Spleen (tissue), 11 donors: ENCODE results near the gene PPP5C. TPM values are rescaled to one million over a fixed set of nuclear protein-coding genes. Genes with fewer than 3 reads are reported as not detected.

Experiments used
- DNase-seq: peaks from one replicate; pipeline ENCODE4 v3.0.0-alpha.2; 2020
- H3K27ac ChIP-seq, 8 donors: fragments of 200-600 bp; sonication (generic) in 7 of 8; 1 replicate in 4 of 8; 2 replicates in 4 of 8; pipeline versions ENCODE4 v1.5.0 to v1.8.0; 2016 to 2021; ENCODE audit warnings: inconsistent platforms in 4 of 8, mild to moderate bottlenecking in 4 of 8, moderate library complexity in 1 of 8
- H3K27me3 ChIP-seq, 7 donors: fragments of 200-600 bp; sonication (generic) in 6 of 7; replicated peaks in 1 of 7; 1 replicate in 4 of 7; 2 replicates in 3 of 7; pipeline versions ENCODE4 v1.5.0 to v1.8.0; 2016 to 2021; ENCODE audit warnings: inconsistent platforms in 3 of 7, mild to moderate bottlenecking in 1 of 7
- H3K36me3 ChIP-seq, 6 donors: fragments of 200-600 bp; sonication (generic) in 5 of 6; 1 replicate in 4 of 6; 2 replicates in 2 of 6; pipeline versions ENCODE4 v1.5.0 to v1.8.0; 2016 to 2021; ENCODE audit warnings: inconsistent platforms in 2 of 6
- H3K4me1 ChIP-seq, 6 donors: fragments of 200-600 bp; sonication (generic) in 5 of 6; 1 replicate in 3 of 6; 2 replicates in 3 of 6; pipeline versions ENCODE4 v1.5.0 to v1.8.0; 2016 to 2021; ENCODE audit warnings: inconsistent platforms in 3 of 6
- H3K4me3 ChIP-seq, 8 donors: fragments of 200-600 bp; sonication (generic) in 7 of 8; 1 replicate in 4 of 8; 2 replicates in 4 of 8; pipeline versions ENCODE4 v1.5.0 to v1.8.0; 2016 to 2021; ENCODE audit warnings: inconsistent platforms in 4 of 8, mild to moderate bottlenecking in 4 of 8, moderate library complexity in 2 of 8
- H3K9me3 ChIP-seq, 8 donors: fragments of 200-600 bp; sonication (generic) in 7 of 8; 1 replicate in 4 of 8; 2 replicates in 4 of 8; pipeline versions ENCODE4 v1.5.0 to v1.8.0; 2016 to 2021; ENCODE audit warnings: inconsistent platforms in 4 of 8
- CTCF ChIP-seq, 11 experiments: fragments of 200-600 bp in 7 of 11; fragments of 450-650 bp in 4 of 11; sonication (generic) in 4 of 11; IDR thresholded peaks in 8 of 11; conservative IDR thresholded peaks in 3 of 11; 1 replicate in 7 of 11; 2 replicates in 4 of 11; pipeline versions ENCODE4 v1.4.0 to v1.8.0; 2016 to 2021; ENCODE audit warnings: antibody characterized with exemption in 11 of 11, inconsistent platforms in 4 of 11, mild to moderate bottlenecking in 1 of 11
- POLR2A ChIP-seq, 3 donors: fragments of 450-650 bp; IDR thresholded peaks; one replicate each; pipeline ENCODE4 v1.5.1; 2017; ENCODE audit warnings: antibody characterized with exemption in 3 of 3, mild to moderate bottlenecking in 1 of 3
- POLR2AphosphoS5 ChIP-seq, 3 donors: sonication (generic); formaldehyde crosslinking; IDR thresholded peaks; one replicate each; pipeline ENCODE4 v1.5.1; 2017; ENCODE audit warnings: antibody characterized with exemption in 3 of 3
- WGBS, 5 donors: extraction: QIAGEN DNeasy Blood & Tissue Kit in 3 of 5; methylation state at CpG; one replicate each; pipeline versions ENCODE4 v1.1.5 to v1.1.7; 2013 to 2018; 5-methylcytosine and 5-hydroxymethylcytosine counted together
- intact Hi-C: fragments of 100-400 bp; cut with DNase I; formaldehyde crosslinking; loops from one replicate; pipeline ENCODE4 v1.15.0; 2023; ENCODE audit warnings: low total_unique reads
- polyA plus RNA-seq, 3 donors: library from polyadenylated mRNA; stranded (reverse); fragments of 200-250 nt; gene quantifications; one replicate each; pipeline ENCODE4 v1.2.1, GENCODE V29; 2013
- total RNA-seq, 7 donors: library from RNA; depleted of rRNA in 3 of 7; stranded (reverse); fragments of >200 nt in 3 of 7; fragmentation: NEBNext Ultra II Directional in 4 of 7; extraction: Animal tissue kit (Norgen Biotek cat#: 25700) in 4 of 7; gene quantifications; one replicate each; pipeline versions ENCODE4 v1.1.0 to v1.2.1, GENCODE V29; 2016 to 2021
- donor health status: healthy with polysubstance abuse.
- donor health status: DM: no; HTN: no; CAD: no; lungs with moderate emphysema.
- donor health status: DM: no; HTN: no; CAD: no.
- donor health status: Bipolar disorder and iron deficiency.
- donor health status: healthy.
- donor health status: DM: no; HTN: no; CAD: no.
- donor health status: DM: yes; HTN: yes; CAD: no.

Gene PPP5C
- total and polyA plus RNA-seq, 10 donors: 26.5 to 87.3 (median 68.6) TPM

DNA sequence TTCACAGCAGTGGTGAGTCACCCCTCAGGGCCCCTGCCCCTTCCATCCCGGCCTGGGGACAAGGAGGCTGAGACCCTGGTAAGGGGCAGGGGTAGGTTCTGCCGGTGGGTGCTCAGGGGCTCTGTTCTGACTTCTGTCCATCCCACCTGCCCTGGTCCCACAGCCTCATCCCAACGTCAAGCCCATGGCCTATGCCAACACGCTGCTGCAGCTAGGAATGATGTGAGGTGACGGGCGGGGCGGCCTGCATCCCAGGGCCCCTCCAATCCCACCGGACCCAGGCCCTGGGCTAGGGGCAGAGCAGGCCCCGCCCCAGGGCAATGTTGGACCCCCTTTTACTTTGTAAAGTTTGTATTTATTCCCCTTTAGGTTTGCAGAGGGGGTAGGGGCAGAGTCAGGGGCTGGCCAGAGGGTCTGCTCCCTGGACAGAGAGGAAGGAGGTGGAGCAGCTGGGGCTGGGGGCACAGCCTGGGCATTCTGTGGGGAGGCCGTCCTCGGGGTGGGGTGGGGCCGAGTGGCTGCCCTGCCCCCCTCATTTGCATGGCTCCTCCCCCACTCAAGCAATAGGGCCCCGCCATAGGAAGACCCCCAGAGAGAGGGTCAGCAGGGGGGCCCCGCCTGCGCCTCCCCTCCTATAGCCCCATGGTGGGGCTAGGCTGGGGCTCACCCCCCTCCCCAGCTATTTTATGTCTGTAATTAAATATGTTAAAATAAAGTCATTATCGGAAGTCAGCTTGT lies 43.4 kb downstream of the PPP5C start:
- H3K27me3 ChIP-seq: no peaks in the 10 kb centered on the region
- TF ChIP-seq CTCF (IDR thresholded peaks at IDR 0.05 in 8 of 11, conservative IDR thresholded peaks at IDR 0.05 in 3 of 11): no peak
- TF ChIP-seq POLR2A (IDR thresholded peaks at IDR 0.05): no peak
- no peak for TF ChIP-seq POLR2AphosphoS5 (IDR thresholded peaks at IDR 0.05)
- no peak overlapping the region for H3K4me3 ChIP-seq
- intact Hi-C loops: loop anchor here (10.0 kb wide), 1 partner anchor 125 kb away; no protein-coding TSS in a partner anchor
- H3K4me1 ChIP-seq: peaks cover 0 to 23% (median 2%) of the 10 kb centered on the region in 6 donors
- H3K9me3 ChIP-seq: no peaks in the 10 kb centered on the region
- peaks cover 0 to 86% (median 61%) of the 10 kb centered on the region in 6 donors for H3K36me3 ChIP-seq
- no peak overlapping the region for H3K27ac ChIP-seq
- peak; percentile 64 for DNase-seq
- WGBS, 5 donors: 90 to 95% (median 93%) methylated on average over 12 to 16 of the region's 16 CpGs

DNA sequence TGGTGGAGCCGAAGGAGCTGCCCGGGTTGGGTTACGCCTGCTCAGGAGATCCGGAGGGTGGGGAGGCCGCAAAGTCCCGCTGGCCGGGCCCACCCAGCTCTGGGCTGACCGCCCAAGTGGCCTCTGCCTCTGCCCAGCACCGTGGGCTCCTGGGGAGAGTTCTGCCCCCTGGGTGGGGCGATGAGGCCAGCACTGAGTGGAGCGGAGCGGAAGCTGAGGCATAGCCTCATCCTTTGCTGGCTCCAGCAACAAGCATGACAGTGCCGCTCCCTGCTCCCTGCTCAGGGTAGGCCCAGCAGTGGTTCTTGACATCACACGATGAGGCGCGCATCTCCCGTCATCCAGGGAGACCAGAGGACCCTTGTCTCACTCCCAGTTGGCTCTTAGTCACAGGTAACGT lies 44.0 kb downstream of the PPP5C start:
- intact Hi-C loops: loop anchor here (10.0 kb wide), 1 partner anchor 124 kb away; no protein-coding TSS in a partner anchor
- TF ChIP-seq POLR2A (IDR thresholded peaks at IDR 0.05): no peak
- TF ChIP-seq CTCF (IDR thresholded peaks at IDR 0.05 in 8 of 11, conservative IDR thresholded peaks at IDR 0.05 in 3 of 11): no peak
- TF ChIP-seq POLR2AphosphoS5 (IDR thresholded peaks at IDR 0.05): no peak
- WGBS, 5 donors: 92 to 96% (median 94%) methylated on average over 17 to 18 of the region's 18 CpGs
- no peak overlapping the region for H3K27ac ChIP-seq
- H3K4me1 ChIP-seq: peaks cover 0 to 28% (median 2%) of the 10 kb centered on the region in 6 donors
- no peaks in the 10 kb centered on the region for H3K27me3 ChIP-seq
- no peaks in the 10 kb centered on the region for H3K9me3 ChIP-seq
- H3K4me3 ChIP-seq: no peak overlapping the region
- peak; percentile 50 for DNase-seq
- H3K36me3 ChIP-seq: peaks cover 0 to 80% (median 56%) of the 10 kb centered on the region in 6 donors

- no peaks in the 10 kb centered on the region for H3K27me3 ChIP-seq
- intact Hi-C loops: loop anchor here (10.0 kb wide), 1 partner anchor 123 kb away; no protein-coding TSS in a partner anchor
- 88 to 94% (median 93%) methylated on average over 29 to 33 of the region's 33 CpGs for WGBS, 5 donors
- peaks cover 0 to 28% (median 2%) of the 10 kb centered on the region in 6 donors for H3K4me1 ChIP-seq
- no peaks in the 10 kb centered on the region for H3K9me3 ChIP-seq
- peak overlapping the region in 2 of 8 donors; percentile 11 to 18 for H3K27ac ChIP-seq
- H3K36me3 ChIP-seq: peaks cover 0 to 73% (median 49%) of the 10 kb centered on the region in 6 donors
- H3K4me3 ChIP-seq: no peak overlapping the region
- TF ChIP-seq POLR2AphosphoS5 (IDR thresholded peaks at IDR 0.05) (peak in 1 of 3 donors; percentile 12), CTCF (IDR thresholded peaks at IDR 0.05 in 8 of 11, conservative IDR thresholded peaks at IDR 0.05 in 3 of 11) (no peak)
- peak; percentile 63 for DNase-seq
These were observed 44.7 kb downstream of the PPP5C start for GRCh38 chr19:46391296-46392251.
